Glomerular visceral epithelial cell (primary cell): Measurements from ENCODE around the gene LDLRAD4.

Source experiments
- DNase-seq: peaks from one replicate; pipeline ENCODE4 v3.0.0-alpha.2; 2016; ENCODE audit errors: extremely low spot score

The LDLRAD4 gene

DNA sequence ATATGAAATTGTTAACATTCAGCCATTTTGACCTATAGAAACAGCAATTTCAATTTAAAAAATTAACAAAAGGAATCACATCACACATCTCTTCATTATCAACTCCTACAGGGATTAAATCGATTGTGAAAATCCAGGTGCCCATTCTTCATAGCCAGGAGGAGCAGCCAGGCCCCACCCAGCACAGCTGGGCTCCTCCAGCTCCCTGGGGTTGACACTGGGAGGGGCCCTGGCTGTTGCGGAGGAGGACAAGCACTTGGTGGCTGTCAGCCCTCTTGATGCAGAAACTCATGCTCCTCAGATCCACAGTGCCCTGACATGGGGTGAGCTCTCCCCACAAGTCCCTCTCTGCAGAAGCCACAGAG, 408.0 kb downstream of the LDLRAD4 start:
- no peak for DNase-seq

DNA sequence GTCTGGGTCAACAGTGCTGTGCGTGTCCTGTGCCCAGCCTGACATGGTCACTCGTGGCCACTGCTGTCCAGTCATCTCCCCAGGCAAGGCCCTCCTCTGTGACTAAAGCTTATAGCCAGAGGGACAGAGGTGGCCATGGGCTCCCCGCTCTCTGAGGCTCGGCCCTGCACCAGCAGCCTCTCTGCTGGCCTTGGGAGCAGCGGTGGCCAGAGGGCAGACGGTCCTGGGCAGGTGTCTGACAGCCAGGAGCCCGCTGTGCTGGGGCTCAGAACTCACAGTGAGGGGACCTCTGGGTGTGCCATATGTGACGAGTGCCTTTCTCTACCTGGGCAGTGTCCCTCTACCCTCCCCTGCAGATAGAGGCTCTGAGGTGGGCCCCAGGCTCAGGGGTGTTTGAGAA, 409.1 kb downstream of the LDLRAD4 start:
- no peak for DNase-seq

DNA sequence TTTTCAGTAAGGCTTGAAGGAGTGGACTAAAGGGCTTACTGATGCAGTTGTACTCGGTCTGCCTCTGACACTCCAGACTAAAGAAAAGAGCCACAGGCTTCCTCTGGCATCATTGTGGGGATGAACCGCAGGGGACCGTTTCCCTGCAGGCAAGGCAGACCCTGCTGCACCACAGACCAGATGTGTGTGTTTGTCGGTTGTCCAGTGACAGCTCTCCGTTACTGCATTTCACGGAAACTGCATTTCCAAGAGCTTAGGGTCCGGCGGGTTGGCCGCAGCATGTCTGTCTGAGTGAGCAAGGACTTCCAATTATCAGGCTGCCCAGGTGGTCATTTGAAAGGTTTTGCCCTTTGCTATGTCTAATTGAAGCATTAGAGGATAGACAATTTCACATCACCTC, 409.7 kb downstream of the LDLRAD4 start:
- no peak for DNase-seq

DNA sequence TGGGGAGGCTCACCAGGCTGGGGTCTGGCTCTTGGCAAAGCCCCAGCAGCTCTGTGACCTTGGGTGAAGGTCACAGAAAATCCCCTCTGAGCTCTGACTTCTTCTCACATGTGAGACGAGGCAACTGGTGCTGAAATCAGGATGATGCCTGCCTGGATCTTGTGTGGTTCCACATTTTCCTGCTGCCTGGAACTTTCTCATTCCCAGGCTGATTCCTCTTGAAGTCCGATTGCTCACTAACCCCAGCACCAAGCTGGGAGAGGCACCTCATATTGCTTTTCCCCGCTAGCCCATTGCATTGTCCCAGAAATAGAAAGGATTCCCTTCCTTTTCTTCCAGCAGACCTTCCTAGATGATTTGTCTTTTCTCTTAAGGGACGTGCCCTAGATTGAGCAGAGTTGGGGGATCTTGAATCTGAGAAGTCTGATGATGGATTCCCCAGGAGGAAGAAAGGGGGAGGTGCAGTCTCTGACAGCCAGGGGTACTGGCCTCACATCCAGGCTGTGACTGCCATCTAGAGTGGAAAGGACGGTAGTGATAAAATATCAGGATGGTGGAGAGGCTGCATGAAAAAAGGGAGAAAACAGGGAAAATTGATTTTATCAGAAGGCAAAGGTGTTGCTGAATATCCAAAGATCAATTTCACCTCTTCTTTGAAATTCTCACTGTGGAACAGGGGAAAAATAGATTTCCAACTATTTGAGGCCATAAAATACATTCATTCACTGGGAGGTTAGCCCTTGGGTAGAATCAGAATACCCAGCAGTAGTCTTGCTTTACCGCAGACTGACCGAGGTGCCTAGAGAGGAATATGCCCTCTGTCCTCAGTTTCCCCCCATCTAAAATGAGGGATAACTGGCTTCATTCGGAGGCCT, 411.5 kb downstream of the LDLRAD4 start:
- DNase-seq = peak; percentile 55

DNA sequence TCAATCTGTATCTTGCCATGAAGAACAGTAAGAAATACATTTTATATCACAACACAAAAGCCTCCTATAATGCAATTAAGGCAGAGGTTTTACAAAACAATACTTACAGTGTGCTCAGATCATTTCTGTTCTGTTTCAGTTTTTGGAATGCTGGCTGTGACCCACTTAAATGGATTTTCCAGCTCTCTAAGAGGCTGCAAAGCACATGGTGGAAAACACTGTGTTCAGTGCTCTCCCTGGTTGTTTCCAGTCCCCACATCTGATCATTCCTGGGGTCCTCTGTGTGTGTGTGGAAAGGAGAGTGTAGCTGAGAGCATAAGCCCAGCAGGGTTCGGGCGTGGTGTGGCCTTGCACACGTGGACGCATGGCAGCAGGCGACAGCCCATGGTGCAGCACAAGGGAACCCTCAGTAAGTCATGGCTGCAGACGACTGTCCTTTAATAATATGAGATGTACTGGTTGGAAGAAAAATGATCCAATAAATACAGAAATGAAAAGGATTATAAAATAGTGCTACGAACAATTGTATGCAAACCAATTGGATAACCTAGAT, 412.2 kb downstream of the LDLRAD4 start:
- no peak for DNase-seq

DNA sequence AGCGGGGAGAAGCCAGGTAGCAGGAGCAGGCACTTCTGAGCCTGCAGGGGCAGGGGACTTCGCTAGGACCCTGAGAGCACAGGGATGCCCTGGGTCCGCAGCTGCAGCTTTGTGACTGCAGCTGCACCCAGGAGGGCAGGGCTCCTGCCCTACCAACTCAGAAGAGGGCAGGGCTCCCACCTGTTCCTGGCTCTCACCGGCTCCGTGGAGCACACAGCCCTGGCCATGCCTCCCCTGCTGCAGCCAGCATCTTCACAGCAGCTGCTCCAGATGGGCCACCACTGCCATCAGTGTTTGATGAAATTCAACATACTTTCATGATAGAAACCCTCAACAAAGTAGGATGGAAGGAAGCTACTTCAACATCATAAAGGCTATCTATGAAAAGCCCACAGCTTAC, 415.1 kb downstream of the LDLRAD4 start:
- no peak for DNase-seq

DNA sequence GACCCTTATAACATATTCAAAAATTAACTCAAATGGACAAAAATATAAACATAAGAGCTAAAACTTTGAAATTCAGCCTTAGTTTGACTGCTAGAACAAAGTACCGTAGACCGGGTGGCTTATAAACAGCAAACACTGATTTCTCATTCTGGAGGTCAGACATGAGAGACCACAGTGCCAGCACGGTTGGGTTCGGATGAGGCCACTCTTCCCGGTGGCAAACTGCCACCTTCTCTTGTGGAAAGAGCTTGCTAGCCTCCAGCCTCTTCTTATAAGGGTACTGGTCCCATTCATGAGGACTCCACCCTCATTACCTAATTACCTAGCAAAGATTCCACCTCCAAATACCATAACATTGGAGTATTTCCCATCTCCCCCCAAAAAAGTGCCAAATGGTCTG, 416.5 kb downstream of the LDLRAD4 start:
- DNase-seq = no peak

DNA sequence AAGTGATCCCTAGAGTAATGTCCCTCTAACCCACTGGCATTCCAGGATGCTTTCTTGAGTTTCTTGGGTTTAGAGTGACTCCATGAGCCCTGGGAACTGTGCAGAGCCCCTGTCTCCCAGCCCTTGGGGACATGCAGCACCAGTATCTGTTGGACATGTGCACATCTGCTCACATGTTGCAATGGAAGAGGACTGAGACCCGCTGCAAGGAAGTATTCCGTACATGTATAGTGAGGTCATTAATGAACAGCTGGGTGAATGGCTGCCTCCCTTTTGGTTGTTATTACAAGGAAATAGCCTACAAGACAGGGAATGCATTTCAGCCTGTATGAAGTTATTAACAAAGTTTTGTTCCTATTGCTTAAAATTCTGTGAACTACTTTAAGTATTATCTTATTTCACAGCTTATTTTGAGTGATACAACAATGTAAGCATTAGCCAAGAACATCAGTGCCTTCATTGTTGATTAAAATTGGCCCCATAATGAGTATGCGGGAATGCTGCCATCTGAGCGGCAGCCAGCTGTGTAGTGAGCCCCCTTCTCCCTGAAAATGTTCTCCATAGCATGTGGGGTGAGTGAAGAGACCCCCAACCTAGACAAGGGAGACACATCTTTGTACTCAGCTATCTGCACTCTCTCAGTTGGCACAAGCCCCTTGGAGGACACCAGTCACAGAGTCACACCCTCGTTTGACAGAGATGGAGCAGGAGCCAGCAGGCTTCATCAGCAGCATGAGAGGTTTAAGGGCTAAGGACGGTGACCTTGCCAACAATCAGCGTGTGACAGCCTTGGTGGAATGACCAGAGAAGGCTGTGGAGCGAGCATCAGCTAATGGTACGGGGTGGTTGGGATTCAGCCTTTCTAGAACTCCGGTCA, 420.4 kb downstream of the LDLRAD4 start:
- DNase-seq = no peak

DNA sequence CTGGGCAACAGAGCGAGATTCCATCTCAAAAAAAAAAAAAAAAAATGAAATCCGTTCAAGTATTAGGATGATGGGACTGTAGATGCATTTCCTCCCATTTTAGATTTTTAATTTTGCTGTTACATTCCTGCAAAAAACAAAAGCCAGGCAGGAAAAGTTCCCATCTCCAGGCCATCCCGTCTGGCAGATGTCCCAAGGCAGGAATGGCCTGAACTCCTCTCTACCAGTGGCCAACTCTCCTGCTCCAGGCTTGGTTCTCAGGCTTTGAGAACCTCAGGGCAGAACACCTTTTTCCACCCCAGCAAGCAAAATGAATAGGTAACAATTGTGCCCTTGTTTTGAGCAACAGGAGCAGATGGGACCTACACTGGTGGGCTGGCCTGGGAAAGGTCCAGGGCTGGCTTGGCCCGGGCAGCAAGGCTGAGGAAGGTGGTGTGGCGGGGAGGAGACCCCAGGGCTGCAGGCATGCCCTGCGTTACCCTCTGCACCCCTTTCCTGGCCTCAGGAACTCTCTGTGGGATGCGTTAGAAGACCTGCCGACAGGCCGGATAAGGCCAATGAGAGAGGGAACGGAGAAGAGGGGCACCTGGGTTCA, 421.8 kb downstream of the LDLRAD4 start:
- DNase-seq = no peak

DNA sequence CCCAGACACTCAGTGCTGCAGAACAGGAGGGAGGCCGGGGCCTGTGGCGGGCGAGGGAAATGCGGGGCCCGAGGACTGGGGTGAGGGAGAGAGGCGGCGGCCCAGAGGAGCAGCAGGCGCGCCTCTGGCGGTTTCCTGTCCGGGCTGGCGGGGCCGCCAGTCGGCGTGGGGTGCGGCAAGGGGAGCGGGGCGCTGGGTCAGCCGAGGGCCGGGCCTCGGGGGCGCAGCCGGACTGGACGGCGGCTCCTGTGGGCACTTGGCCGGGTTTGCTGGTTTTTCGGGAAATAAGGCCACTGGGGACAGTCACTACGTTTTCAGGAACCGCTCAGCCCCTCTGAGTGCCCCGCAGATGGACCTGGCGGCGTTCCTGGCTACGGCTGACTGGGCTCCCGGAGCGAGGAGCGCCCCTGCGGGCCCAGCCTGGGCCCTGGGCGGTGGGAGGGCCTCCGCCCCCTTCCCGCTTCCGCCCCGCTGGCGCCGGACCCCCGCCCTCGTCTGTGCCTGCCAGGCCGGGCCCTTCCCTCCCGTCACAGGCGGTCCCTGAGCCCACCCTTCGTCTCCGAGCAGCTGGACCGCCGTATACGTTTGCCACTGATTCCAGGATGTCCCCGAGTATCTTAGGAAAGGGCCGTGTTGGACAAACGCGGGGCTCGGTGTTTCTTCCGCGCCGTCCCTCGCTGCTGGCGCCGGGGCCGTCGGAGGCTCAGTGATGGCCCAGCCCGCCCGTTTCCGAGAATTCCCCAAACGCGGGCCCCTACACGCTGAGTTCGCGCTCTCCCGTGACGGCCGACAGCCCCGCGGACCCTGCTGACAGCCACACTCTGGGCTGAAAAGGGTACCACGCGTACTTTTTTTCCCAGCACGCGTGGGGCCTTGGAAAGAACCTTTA, 423.2 kb downstream of the LDLRAD4 start:
- no peak for DNase-seq

DNA sequence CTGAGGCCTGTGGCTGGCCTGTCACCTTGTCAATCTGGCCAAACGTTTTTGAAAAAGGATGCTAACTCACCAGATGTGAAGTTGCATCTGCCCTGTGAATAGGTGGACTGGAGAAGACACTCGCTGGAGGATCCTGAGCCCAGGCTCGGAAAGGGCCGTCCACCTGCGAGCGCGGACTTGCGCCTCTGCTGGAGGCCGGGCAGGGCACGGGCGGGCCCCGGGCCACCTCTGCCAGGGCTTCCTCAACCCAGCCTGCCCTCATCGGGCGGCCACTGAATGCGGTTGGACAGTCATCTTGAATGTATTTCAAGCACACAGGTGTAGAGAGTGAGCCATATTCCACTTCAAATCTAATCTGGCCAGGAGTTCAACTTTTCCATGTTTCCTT, 423.9 kb downstream of the LDLRAD4 start:
- DNase-seq = no peak

DNA sequence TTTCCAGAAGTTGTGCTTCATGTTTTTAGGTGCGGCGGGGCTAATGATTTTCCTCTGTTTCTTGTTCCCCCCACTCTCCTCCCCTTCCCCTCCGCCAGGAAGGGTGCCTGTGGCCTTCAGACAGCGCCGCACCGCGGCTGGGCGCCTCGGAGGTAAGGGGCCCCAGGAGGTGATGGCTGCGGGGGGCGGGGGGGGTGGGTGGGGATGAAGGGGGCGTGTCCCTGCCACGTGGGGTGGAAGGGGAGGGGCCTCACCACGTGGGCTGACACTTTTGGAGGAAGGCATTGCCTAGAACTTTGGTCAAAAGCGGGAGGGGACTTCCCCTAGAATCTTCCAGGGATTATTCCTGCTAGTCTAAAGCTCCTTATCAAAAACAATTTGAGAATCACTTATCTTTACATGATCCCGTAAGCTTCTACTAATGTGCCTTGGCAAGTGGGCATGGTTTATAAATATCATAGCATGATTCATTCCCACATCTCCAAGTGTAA, 424.7 kb downstream of the LDLRAD4 start:
- DNase-seq = no peak

DNA sequence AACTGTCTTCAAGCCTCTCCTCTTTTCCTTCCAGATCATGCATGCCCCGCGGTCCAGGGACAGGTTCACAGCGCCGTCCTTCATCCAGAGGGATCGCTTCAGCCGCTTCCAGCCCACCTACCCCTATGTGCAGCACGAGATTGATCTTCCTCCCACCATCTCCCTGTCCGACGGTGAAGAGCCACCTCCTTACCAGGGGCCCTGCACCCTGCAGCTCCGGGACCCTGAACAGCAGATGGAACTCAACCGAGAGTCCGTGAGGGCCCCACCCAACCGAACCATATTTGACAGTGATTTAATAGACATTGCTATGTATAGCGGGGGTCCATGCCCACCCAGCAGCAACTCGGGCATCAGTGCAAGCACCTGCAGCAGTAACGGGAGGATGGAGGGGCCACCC, 426.5 kb downstream of the LDLRAD4 start:
- DNase-seq = no peak

DNA sequence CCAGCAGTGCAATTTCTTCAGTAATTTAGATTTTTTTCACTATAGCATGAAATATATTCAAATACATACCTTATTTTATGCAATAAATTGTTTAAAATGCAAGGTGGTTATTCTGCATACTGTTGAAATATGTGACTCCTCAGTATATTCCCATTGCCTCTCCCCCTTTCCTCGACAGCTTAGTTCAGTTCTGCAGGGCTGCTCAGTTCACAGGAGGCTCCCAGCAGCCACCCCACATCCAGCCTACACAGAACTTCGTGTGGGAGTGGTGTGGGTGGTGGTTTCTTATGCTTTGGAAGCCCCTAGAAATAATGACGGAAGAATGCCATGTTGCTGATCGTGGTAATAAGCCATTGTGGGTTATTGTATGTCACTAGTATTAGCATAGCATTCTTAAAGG, 428.1 kb downstream of the LDLRAD4 start:
- no peak for DNase-seq

DNA sequence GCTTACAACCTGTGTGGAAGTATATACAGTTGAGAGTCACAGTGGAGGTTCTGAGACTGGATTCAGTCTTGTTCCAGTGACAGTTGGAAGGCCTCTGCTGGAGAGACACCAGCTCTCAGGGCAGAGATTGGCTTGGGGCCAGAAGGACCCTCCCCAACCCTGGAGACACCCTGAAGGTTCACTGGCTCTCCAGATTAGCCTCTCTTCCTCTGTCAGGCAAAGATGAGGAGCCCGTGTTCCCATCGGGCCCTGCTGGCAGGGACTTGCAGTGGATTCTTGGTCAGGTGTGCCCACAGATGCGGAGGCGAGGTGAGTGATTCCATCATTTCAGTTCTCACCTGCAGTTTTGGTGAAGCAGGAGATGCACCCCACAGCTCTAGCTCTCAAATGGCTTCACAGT, 429.2 kb downstream of the LDLRAD4 start:
- no peak for DNase-seq

DNA sequence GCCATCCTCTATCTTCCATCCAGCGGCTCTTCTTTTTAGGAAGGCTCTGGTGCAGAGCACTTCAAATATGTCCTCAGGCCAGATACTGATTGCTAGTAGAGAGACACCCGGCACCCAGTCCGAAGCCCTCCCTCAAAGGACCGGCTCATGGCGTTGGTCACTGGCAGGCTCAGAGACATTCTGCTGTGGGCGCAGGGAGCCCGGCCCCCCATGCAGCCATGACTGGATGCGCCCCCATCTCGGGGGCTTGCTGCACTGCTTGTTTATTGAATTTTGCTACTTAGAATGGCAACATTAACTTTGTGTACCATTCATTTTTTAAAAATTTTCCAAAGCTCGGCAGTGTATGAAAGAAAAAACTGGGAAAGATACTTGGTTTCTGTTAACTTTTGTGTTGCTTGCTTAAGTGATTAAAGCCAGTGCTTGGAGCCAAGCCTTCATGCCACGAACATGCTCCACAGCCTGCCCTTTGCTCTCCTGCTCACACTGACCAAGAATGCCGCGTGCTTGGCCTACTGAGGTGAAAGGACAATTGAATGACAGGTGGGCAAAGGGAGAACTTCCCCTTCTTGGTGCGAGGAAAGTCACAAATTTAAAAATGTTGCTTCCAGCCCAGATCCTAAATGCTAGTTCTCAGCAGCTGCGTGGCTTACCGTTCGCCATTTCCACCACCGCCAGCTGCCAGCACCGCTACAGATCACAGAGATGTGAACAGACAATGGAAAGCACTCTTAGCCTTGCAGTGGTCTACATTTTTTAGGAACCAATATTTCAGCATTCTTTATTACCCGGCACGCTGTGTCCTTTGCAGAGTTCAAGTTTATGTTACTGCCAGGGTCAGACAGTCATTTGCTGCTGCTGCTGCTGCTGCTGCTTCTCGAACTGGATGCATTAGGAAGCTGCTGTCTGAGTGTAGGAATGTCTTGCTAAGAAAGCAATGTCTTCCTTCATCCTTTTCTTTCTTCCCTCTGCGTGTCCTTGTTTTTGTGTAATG, 431.1 kb downstream of the LDLRAD4 start:
- no peak for DNase-seq

DNA sequence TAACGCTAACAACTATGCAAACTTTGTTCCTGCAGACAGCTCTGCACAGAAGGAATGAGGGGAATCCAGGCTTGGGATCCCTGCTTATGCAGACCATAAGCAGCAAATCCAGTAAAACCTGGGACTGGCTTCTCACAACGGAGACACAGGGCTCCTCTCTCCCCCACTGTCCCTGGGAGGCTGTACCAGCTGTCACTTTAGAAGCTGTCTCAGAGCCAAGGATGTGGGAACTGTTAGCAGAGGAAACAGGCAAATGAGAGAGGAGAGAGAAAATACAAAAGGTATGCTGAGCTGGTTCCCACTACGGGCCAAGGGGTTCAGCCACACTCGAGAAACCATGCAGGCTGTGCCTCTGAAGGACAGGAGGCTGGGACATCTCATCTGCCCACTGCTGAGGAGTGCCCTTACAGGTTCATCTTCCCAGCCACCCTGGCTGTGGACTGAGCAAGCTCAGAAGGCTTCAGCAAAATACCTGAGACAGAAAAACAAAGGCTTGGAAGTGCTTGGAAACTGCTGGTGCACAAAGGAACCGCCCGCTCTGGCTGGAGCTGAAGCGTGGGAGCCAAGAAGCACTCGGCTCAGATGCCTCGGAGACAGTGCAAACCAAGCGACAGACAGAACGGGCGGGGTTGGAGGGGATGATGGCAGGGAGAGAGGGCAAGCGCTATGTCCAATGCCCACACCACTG, 435.3 kb downstream of the LDLRAD4 start:
- DNase-seq = no peak

DNA sequence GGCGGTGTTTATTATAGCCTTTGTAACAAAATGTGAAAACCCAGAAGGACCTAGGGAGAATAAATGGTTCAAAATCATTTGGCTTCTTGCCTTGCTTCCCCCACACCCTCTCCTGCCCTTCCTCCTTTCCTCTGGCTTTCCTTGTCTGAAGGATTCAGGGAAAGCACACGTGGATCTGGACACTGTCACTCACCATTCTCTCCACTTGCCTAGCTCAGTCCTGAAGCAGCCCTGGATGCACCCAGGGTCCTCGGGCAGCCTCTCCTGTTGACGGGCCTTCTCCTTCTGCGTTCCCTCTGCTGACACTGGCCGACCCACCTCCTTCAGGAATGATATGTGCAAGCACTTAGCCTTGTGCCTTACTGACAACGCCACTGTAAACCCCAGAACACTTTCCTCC, 439.4 kb downstream of the LDLRAD4 start:
- no peak for DNase-seq
